Liver (tissue), 3 donors: ENCODE data around the gene TMEM53.

ENCODE experiments used
- CTCF ChIP-seq: fragments of 150-350 bp; IDR thresholded peaks from 2 replicates; pipeline ENCODE4 v1.5.1; 2017; ENCODE audit warnings: improper control_type of control experiment, low read depth, low read length; ENCODE audit not compliant: missing input control
- JUND ChIP-seq, 2 donors: IDR thresholded peaks; 2 replicates each; pipeline ENCODE4 v1.6.1; 2016; ENCODE audit warnings: antibody characterized with exemption in 2 of 2
- donor health status: healthy.
- donor health status: healthy.

- TF ChIP-seq JUND (IDR thresholded peaks at IDR 0.05) (no peak), CTCF (no peak)
These were observed 3.8 kb upstream of the TMEM53 start for GRCh38 chr1:44678120-44678519.
